H54 (cell line): Measurements from ENCODE around the gene GPR15LG.
"Not testable (repeated sequence)": the region's sequence is repeated elsewhere in the genome, so short reads cannot be mapped to it uniquely, and the experiment has no call there.

Experiments
- DNase-seq: peaks from one replicate; pipeline ENCODE4 v3.0.0; 2011; ENCODE audit warnings: low spot score, mixed read lengths; ENCODE audit not compliant: insufficient read length
- FAIRE-seq: peaks from 3 replicates; lab custom pipeline; 2011; peaks lifted over from hg19 to GRCh38; lab: Jason Lieb, UNC
- POLR2A ChIP-seq: IDR thresholded peaks from 2 replicates; pipeline ENCODE4 v1.6.1; 2011; ENCODE audit warnings: low read depth, mild to moderate bottlenecking, low read length

The GPR15LG gene

DNA sequence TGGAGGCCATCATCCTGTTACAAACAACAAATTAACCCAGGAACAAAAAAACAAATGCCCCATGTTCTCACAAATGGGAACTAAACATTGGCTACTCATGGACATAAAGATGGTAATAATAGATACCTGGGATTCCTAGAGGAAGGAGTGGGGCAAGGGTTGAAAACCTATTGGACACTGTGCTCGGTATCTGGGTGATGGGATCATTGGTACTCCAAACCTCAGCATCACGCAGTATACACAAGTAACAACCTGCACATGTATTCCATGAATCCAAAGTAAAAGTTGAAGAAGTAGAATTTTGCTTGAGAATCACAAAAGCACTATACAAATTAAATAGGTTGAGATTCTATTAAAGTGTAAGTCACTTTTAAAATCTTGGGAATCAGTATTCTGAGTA is 17.6 kb upstream of the GPR15LG start:
- DNase-seq (no peak), FAIRE-seq (no peak)
- no peak for TF ChIP-seq POLR2A

DNA sequence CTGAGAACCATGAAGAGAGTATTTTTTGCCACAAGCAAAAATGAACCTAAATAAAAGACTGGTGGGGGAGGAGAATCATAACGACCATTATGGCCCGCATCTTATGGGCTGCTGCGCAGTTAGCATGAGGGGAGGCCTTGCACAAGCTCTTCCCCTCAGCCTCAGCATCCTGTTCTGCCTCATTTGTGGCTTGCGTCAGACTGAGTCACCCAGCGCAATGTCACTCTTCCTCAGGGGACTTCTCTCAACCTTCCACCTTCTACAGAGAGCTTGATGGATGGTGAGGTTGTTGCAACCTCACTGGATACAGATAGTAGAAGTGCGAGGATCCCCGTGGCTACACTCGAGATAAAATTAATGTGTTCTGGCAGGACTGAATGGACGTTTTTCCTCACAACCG is 16.8 kb upstream of the GPR15LG start:
- FAIRE-seq (peak; percentile 33), DNase-seq (no peak)
- no peak for TF ChIP-seq POLR2A

DNA sequence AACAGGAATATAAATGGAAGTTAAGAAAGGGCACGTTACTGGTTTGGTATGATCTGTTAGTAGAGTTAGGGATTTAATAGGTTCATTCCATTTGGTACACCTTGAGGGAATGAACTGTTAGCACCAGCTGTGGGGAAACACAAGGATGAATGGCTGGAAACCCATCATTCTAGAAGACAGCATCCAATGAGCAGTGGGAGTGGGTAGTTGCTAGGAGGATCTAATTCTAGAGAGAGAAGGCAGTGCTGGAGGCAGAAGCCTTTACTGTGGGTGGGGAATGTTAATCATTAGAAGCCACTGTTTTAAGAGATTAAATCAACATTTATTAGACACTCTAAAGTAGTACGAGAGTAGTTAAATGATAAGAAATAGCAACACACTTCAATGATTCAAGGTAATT is 15.5 kb upstream of the GPR15LG start:
- no peak for TF ChIP-seq POLR2A
- FAIRE-seq (no peak), DNase-seq (no peak)

- no peak for TF ChIP-seq POLR2A
- FAIRE-seq (no peak), DNase-seq (no peak)
These were observed 15.1 kb upstream of the GPR15LG start for GRCh38 chr10:84158550-84158949.

DNA sequence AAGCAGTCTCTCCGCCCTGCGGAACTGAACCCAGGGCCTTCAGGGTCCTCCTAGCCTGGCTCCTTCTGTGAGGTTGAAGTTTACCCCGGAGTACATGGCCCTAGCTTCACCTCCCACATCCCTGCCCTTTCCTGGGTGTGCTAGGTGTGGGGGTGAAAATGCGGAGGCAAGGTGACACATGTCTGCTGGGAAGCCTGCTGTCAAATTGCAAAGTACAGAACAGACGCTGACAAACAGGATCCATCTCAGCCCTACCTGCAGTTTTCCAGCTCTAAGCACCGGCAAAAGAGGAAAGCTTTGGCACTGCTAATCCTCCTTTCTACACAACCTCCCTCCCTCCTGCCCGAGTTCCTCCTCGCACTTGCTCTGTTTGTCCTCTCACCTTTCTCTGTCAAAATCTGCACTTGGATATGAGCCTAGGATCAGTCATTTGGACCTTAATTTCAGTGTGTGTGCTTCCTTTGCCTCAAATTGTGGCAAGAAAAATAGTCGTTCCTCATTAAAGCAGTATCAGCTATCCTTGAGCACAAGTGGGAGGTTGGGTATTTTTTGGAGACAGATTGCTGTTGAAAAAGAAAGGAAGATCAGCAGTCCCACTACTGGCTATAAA is 14.4 kb upstream of the GPR15LG start:
- FAIRE-seq = no peak

GRCh38 chr10:84160663-84161362 is 12.8 kb upstream of the GPR15LG start:
- TF ChIP-seq POLR2A = no peak
- DNase-seq (no peak), FAIRE-seq (no peak)

More for the DNA sequence above, 14.4 kb upstream of the GPR15LG start:
- no peak for TF ChIP-seq POLR2A
- no peak for DNase-seq

GRCh38 chr10:84163996-84164395 is 9.6 kb upstream of the GPR15LG start:
- no peak for DNase-seq
- no peak for TF ChIP-seq POLR2A
- FAIRE-seq = no peak

GRCh38 chr10:84164442-84164841 is 9.2 kb upstream of the GPR15LG start:
- DNase-seq (no peak), FAIRE-seq (no peak)
- TF ChIP-seq POLR2A = no peak

- FAIRE-seq (no peak), DNase-seq (no peak)
- TF ChIP-seq POLR2A = no peak
These were observed 6.8 kb upstream of the GPR15LG start for GRCh38 chr10:84166620-84167288.

DNA sequence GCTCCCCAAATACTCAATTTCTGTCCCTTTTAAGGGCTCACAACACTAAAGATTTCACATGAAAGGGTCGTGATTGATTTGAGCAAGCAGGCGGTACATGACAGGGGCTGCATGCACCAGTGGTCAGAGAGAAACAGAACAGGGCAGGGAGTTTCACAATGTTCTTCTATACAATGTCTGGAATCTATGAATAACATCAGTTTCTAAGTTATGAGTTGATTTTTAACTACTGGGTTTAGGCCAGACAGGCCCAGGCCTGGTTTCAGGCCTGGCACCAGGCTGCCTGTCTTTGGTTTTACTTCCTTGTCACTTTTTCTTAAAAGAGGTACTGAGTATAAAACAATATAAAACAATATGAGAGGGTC is 6.3 kb upstream of the GPR15LG start:
- not testable (repeated sequence) for DNase-seq, FAIRE-seq

GRCh38 chr10:84168382-84168781 is 5.2 kb upstream of the GPR15LG start:
- DNase-seq, FAIRE-seq: not testable (repeated sequence)

DNA sequence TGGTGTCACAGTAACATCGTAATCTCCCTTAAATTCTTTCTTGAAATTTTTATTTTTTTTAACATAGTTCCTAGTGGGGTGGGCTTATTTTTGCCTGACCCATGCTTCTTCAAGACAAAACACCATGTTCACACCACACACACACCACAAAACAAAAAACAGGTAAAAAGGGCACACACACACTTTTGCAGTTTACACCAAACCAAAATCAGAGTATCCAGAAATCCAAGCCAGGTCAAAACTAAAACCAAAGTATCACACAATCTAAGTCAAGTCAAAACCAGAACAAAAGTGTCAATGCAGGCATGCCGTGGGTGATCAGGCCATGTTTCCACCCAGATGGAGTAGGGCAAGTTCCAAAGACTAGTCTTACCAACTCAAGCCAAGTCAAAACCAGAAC is 2.4 kb upstream of the GPR15LG start:
- FAIRE-seq, DNase-seq: not testable (repeated sequence)

DNA sequence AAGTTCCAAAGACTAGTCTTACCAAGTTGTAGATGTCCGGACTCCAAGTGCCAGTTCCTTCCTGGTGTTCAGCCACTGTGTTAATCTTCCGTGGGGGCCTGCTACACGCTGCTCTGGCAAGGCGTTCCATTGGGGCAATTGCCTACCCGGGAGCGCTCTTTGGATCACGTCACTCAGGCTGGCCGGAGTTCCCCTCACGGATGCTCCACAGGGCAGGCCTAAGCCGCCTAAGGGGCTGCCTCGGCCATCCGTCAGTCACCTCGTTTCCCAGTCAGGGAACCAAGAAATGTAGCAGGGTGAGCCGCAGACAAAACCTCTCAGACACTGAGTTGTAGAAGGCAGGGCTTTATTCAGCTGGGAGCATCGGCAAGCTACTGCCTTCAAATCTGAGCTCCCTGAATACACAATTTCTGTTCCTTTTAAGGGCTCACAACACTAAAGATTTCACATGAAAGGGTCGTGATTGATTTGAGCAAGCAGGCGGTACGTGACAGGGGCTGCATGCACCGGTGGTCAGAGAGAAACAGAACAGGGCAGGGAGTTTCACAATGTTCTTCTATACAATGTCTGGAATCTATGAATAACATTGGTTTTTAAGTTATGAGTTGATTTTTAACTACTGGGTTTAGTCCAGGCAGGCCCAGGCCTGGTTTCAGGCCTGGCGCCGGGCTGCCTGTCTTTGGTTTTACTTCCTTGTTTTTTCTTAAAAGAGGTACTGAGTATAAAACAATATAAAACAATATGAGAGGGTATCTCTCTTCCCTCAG is 1.7 kb upstream of the GPR15LG start:
- DNase-seq, FAIRE-seq: not testable (repeated sequence)
